Measurements from ENCODE around the gene KCNG4.
"Not testable (repeated sequence)": the region's sequence is repeated elsewhere in the genome, so short reads cannot be mapped to it uniquely, and the experiment has no call there.

KCNG4 gene

GRCh38 chr16:84207879-84208278 is 31.9 kb downstream of the KCNG4 start:
- no peak for DNase-seq (ENCODE audit: low read depth in 3 of 3)

- no peak for DNase-seq (ENCODE audit: low read depth in 3 of 3)
Measured at GRCh38 chr16:84207251-84207650, 32.6 kb downstream of the KCNG4 start.

- DNase-seq (ENCODE audit: low read depth in 3 of 3) = no peak
Measured at GRCh38 chr16:84205976-84206691, 33.7 kb downstream of the KCNG4 start.

DNA sequence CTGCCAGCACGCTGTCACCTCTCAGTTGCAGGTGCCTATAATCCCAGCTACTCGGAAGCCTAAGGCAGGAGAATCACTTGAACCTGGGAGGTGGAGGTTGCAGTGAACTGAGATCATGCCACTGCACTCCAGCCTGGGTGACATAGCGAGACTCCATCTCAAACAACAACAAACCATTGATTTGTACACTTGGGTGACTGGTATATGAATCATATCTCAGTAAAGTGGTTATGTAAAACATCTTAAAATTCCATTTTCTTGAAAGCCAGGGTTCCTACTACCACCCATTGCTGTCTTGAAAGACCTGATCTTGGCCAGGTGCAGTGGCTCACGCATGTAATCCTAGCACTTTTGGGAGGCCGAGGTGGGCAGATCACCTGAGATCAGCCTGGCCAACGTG is 34.7 kb downstream of the KCNG4 start:
- not testable (repeated sequence) for DNase-seq (ENCODE audit: low read depth in 3 of 3)

DNA sequence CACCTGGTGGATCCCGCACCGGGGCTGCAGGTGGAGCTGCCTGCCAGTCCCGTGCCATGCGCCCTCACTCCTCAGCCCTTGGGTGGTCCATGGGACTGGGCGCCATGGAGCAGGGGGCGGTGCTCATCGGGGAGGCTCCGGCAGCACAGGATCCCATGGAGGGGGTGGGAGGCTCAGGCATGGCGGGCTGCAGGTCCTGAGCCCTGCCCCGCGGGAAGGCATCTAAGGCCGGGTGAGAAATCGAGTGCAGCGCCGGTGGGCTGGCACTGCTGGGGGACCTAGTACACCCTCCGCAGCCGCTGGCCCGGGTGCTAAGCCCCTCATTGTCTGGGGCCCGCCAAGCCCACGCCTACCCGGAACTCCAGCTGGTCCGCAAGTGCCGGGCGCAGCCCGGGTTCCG is 35.3 kb downstream of the KCNG4 start:
- not testable (repeated sequence) for DNase-seq (ENCODE audit: low read depth in 3 of 3)

DNA sequence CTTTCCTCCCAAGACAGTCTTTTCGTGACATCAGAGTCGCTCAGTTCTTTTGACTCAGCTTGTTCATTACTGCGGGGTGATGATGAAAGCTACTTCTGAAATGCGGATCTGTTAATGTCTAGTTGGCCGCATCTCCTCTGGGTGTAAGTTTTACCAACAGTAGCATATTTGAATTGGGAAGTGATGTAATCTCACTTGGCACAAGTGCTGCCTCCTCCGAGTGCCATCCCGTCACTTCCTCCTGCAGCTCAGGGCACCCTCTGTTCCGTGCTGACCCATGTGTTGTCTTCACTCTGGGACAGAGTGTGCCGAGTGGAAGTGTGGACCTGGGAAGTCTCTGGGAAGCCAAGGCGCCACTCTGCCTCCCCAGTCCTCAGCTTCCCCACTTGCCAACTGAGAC is 40.0 kb downstream of the KCNG4 start:
- no peak for DNase-seq (ENCODE audit: low read depth in 3 of 3)

GRCh38 chr16:84199097-84199496 is 40.7 kb downstream of the KCNG4 start:
- no peak for DNase-seq (ENCODE audit: low read depth in 3 of 3)

DNA sequence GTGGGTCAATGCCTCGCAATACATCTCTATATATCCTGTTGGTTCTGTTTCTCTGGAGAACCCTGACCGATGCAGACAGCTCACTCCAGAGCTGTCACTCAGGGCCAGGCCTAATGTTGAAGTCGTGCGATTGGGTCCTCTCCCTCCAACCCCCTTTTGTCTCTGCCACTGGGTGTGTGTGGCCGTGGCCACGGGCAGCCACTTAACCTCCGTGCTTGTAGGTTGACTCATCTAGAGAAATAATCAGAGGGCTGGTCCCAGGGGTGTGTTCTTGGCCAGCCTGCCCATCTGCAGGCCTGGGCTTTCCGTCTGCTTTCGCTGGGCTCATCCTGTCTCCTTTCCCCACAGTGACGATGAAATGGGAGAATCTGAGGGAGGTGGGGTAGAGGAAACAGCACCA is 41.4 kb downstream of the KCNG4 start:
- no peak for DNase-seq (ENCODE audit: low read depth in 3 of 3)

DNA sequence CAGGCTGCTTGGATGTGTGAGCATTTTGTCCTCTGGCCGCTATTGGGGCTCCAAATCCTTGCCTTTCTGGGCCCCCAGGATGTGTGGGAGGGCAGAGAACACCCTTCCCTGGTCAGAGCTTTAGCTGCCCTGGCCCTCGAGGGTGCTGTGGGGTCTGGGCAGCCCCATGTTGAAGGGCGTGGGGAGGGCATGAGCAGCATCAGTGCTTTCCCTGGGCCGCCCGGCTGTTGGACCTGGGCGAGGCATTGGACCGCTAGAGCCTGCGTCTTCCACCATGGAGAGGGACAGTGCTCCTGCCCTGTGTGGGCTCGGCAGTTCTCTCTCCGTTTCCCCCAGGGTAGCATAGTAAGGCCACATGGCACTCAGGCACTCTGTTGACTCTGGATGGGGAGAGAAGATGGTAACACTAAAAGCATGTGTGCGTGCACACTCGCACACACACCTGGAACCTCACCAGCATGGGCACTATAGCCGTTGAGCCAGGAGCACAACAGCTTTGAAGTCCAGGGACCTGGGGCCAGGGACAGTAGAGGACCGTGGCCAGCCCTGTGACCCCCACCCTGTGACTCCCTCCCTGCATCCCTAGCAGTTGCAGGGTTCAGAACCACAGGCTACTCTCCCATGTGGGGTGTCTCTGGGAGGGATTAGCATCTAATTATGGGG is 42.2 kb downstream of the KCNG4 start:
- DNase-seq (ENCODE audit: low read depth in 3 of 3) = no peak

GRCh38 chr16:84196727-84197394 is 43.0 kb downstream of the KCNG4 start:
- DNase-seq (ENCODE audit: low read depth in 3 of 3) = no peak

DNA sequence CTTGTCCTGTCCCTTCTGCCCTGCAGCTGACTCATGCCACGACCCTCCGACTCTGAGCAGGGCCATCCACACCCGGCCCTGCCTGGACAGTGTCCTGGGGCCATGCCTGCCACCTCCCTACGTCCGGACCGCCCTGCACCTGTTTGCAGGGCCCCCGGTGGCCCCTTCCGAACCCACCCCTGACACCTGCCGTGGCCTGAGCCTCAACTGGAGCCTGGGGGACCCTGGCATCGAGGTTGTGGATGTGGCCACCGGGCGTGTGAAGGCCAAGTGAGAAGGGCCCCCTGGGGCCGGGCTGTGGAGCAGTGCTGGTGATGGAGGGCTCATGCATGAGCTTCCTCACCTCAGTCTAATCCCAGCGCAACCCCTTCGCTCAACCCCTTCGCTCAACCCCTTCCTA is 43.7 kb downstream of the KCNG4 start:
- no peak for DNase-seq (ENCODE audit: low read depth in 3 of 3)

DNA sequence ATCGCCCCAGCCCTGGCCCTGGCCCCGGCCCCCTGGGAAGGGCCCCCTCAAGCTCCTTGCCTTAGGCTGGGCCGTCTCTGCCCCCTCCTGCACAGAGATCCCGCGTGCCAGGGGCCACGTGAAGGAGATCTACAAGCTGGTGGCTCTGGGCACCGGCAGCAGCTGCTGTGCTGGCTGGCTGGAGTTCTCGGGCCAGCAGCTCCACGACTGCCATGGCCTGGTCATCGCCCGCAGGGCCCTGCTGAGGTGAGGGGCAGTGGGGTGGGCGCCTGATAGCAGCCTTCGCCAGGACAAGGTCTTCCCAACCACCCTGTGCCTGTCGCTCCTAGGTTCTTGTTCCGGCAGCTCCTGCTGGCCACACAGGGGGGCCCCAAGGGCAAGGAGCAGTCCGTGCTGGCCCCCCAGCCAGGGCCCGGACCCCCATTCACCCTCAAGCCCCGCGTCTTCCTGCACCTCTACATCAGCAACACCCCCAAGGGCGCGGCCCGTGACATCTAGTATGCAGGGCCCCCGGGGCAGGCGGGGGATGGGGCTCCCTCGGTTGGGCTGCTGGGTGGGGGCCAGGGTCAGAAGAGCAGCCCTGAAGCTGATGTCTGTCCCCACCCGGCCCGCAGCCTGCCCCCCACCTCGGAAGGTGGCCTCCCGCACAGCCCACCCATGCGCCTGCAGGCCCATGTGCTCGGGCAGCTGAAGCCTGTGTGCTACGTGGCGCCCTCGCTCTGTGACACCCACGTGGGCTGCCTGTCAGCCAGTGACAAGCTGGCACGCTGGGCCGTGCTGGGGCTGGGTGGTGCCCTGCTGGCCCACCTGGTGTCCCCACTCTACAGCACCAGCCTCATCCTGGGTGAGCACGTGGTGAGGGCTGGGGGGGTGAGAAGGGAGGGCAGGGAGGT is 44.4 kb downstream of the KCNG4 start:
- no peak for DNase-seq (ENCODE audit: low read depth in 3 of 3)

DNA sequence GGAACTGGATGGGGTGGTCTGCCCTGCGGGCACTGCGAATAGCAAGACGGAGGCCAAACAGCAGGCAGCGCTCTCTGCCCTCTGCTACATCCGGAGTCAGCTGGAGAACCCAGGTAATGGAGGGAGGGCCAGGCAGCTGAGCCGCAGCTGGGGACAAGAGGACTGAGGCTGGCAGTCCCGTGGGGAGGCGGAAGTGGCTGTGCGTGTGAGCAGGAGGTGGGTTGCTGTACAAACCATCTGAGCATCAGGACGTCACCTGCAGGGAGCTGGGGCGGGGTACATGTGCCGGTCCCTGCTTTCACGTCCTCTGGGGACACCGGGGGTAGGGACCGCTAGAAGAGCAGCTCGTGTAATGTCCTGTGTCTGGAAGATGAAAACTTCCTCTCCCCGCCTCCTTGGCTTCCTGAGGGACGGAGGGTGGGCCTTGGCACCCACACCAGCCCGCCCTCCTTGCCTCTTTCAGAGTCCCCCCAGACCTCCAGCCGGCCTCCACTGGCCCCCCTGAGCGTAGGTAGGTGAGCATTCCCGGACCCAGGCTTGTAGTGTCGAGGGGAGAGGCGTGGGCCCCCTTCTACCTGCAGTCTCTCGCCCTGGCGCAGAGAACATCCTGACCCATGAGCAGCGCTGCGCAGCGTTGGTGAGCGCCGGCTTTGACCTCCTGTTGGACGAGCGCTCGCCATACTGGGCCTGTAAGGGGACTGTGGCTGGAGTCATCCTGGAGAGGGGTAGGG is 45.2 kb downstream of the KCNG4 start:
- no peak for DNase-seq (ENCODE audit: low read depth in 3 of 3)

DNA sequence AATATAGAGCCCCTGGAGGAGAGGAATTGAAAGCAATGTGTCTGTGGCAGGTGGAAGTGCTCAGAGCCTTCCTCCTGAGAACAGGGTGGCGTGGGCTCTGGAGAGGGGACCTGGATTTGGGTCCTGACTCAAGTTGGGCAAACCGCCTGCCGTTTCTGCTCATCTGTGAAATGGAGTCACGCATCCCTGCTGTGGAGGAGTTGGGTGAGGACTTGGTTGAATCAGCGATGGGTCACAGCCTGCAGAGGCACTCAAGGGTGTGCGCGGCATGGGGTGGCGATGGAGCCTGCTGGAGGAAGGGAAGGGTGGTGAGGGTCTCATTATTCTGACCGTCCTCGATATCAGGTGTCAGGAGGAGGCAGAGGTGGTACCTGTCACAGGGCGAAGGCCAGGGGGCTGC is 45.8 kb downstream of the KCNG4 start:
- no peak for DNase-seq (ENCODE audit: low read depth in 3 of 3)

GRCh38 chr16:84193480-84193879 is 46.3 kb downstream of the KCNG4 start:
- DNase-seq (ENCODE audit: low read depth in 3 of 3) = no peak

- no peak for DNase-seq (ENCODE audit: low read depth in 3 of 3)
Measured at GRCh38 chr16:84191466-84191865, 48.3 kb downstream of the KCNG4 start.

GRCh38 chr16:84190731-84191388 is 49.0 kb downstream of the KCNG4 start, which contains the start of gene ADAD2:
TSS of gene ADAD2 (plus strand) at chr16:84191157. CDS start at chr16:84191231, 74 bp downstream.
- DNase-seq (ENCODE audit: low read depth in 3 of 3) = no peak

GRCh38 chr16:84186685-84187437 is 53.0 kb downstream of the KCNG4 start, which contains the start of gene TAF1C:
TSS of gene TAF1C (minus strand) at chr16:84187057. CDS start at chr16:84184988, 2,069 bp downstream.
- peak; percentile 83 to 88 (median 85) for DNase-seq (ENCODE audit: low read depth in 3 of 3)

DNA sequence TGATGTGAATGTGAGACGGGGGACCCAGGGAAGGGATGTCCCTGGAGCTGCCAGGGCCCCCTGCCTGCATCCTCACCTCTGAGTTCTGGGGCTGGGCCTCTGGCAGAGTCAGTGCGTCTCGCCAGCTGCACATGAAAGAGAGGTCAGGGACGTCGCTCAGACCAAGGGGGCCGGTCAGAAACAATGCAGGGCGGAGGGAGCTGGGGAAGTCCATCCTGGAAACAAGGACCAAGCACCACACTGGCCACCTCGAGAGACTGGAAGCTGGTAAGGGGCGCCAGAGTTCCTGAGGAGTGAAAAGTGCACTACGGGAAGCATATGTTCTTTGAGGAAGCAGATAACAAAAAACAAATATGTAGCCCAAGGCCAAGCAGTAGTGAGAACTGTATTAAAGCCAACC is 55.0 kb downstream of the KCNG4 start:
- DNase-seq (ENCODE audit: low read depth in 3 of 3) = no peak

Data from stimulated activated CD4-positive, alpha-beta T cell treated with anti-CD3 and anti-CD28 coated beads, TNF-alpha, amount 100 ng/mL, for 48 hours (primary cell).